ENCODE data around the gene JADE2.

GRCh38 chr5:134537297-134537696 is 11.8 kb downstream of the JADE2 start:
- TF ChIP-seq CTCF (IDR thresholded peaks at IDR 0.05) (no peak), POLR2A (IDR thresholded peaks at IDR 0.05) (no peak)

All from heart left ventricle (tissue), 13 donors.